SK-N-SH treated with all-trans-retinoic acid at 6 μM for 48 hours (cell line): ENCODE measurements around the gene KLHL25.

Source experiments
- ATAC-seq: fragments of 200-7000 bp; cut with Tn5 transposase; 3 replicates; pipeline ENCODE4 v1.9.1; 2020; ENCODE audit warnings: mild to moderate bottlenecking, moderate library complexity
- ARNTL ChIP-seq: fragments of 450-650 bp; formaldehyde crosslinking; IDR thresholded peaks from 2 replicates; pipeline ENCODE4 v1.5.0; 2020; ENCODE audit warnings: low read depth, mild to moderate bottlenecking, moderate library complexity, borderline replicate concordance
- BACH2 ChIP-seq: fragments of 250-450 bp; sonication (Bioruptor Pico); IDR thresholded peaks from 2 replicates; pipeline ENCODE4 v1.9.0; 2021; ENCODE audit warnings: mild to moderate bottlenecking, borderline replicate concordance
- CREB5 ChIP-seq: fragments of 250-450 bp; sonication (Bioruptor Pico); IDR thresholded peaks from 2 replicates; pipeline ENCODE4 v1.5.1; 2020; ENCODE audit warnings: low read depth, mild to moderate bottlenecking, moderate library complexity
- CSDC2 ChIP-seq: fragments of 250-450 bp; sonication (Bioruptor Pico); IDR thresholded peaks from 2 replicates; pipeline ENCODE4 v1.5.0; 2020; ENCODE audit warnings: mild to moderate bottlenecking, moderate library complexity
- CSRNP3 ChIP-seq: fragments of 250-450 bp; sonication (Bioruptor Pico); IDR thresholded peaks from 2 replicates; pipeline ENCODE4 v1.5.1; 2021; ENCODE audit warnings: mild to moderate bottlenecking, moderate library complexity
- ESRRG ChIP-seq: fragments of 250-450 bp; sonication (Bioruptor Pico); IDR thresholded peaks from 2 replicates; pipeline ENCODE4 v1.6.1; 2021; ENCODE audit warnings: mild to moderate bottlenecking
- GLIS3 ChIP-seq: fragments of 250-450 bp; sonication (Bioruptor Pico); IDR thresholded peaks from 2 replicates; pipeline ENCODE4 v1.5.0; 2020; ENCODE audit warnings: mild to moderate bottlenecking, moderate library complexity
- ISL1 ChIP-seq: fragments of 250-450 bp; sonication (Bioruptor Pico); IDR thresholded peaks from 2 replicates; pipeline ENCODE4 v2.1.2; 2022; ENCODE audit warnings: mild to moderate bottlenecking, moderate library complexity
- OSR1 ChIP-seq: fragments of 250-450 bp; sonication (Bioruptor Pico); IDR thresholded peaks from 2 replicates; pipeline ENCODE4 v1.8.0; 2022; ENCODE audit warnings: moderate library complexity, mild to moderate bottlenecking, inconsistent platforms
- PATZ1 ChIP-seq: fragments of 250-450 bp; sonication (Bioruptor Pico); IDR thresholded peaks from 2 replicates; pipeline ENCODE4 v1.8.0; 2020; ENCODE audit warnings: mild to moderate bottlenecking, moderate library complexity, borderline replicate concordance
- TCF4 ChIP-seq: fragments of 250-450 bp; sonication (Bioruptor Pico); IDR thresholded peaks from 2 replicates; pipeline ENCODE4 v1.8.0; 2021; ENCODE audit warnings: mild to moderate bottlenecking, moderate library complexity, borderline replicate concordance
- TOX ChIP-seq: fragments of 250-450 bp; sonication (Bioruptor Pico); IDR thresholded peaks from 2 replicates; pipeline ENCODE4 v1.8.0; 2021; ENCODE audit warnings: mild to moderate bottlenecking, moderate library complexity, borderline replicate concordance
- ZC3H10 ChIP-seq: fragments of 250-450 bp; sonication (Bioruptor Pico); IDR thresholded peaks from 2 replicates; pipeline ENCODE4 v1.5.1; 2021; ENCODE audit warnings: mild to moderate bottlenecking, moderate library complexity
- ZFP3 ChIP-seq: fragments of 250-450 bp; sonication (Bioruptor Pico); IDR thresholded peaks from 2 replicates; pipeline ENCODE4 v1.5.0; 2020; ENCODE audit warnings: mild to moderate bottlenecking, moderate library complexity
- ZFP30 ChIP-seq: fragments of 450-650 bp; formaldehyde crosslinking; IDR thresholded peaks from 2 replicates; pipeline ENCODE4 v1.5.0; 2022; ENCODE audit warnings: mild to moderate bottlenecking, moderate library complexity
- ZNF565 ChIP-seq: fragments of 450-650 bp; formaldehyde crosslinking; conservative IDR thresholded peaks from 2 replicates; pipeline ENCODE4 v1.5.0; 2020; ENCODE audit warnings: low read depth, mild to moderate bottlenecking, moderate library complexity
- ZNF70 ChIP-seq: fragments of 450-650 bp; formaldehyde crosslinking; IDR thresholded peaks from 2 replicates; pipeline ENCODE4 v1.5.0; 2020; ENCODE audit warnings: mild to moderate bottlenecking, moderate library complexity
- ZNF8 ChIP-seq: fragments of 450-650 bp; formaldehyde crosslinking; IDR thresholded peaks from 2 replicates; pipeline ENCODE4 v1.5.0; 2020; ENCODE audit warnings: mild to moderate bottlenecking, moderate library complexity

Gene KLHL25

DNA sequence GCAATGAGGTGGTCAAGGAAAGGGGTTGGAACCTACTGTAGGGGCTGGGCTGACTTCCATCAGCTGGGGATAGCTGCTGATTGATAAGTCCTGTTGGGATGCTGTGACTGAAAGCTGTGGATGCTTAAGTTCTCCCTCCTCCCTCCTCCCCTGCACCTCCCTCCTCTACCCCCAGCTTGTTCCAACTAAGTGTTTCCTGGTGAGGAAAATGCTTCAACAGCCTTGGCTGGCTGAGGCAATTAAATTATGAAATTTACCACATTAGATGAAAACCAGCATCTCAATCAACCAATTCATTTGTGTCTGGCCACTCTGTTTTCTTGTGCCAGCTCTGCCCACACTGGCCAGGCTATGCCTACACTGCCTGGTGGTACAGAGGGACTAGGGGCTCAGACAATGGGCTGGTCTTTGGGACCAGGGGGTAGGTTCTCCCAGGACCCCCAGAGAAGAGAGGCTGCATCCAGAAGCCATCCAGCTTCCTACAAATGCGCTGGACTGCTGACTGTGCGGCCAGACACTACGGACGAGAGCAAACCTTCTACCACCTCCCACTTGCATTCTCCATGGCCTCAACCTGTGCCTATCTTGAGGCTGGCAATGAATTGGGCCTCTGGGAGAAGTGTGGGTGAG, 2.5 kb downstream of the KLHL25 start:
- TF ChIP-seq ISL1 (CRISPR knock-in tag), result no peak
- no peak for TF ChIP-seq ZFP3 (CRISPR knock-in tag)
- TF ChIP-seq ZNF565 (CRISPR knock-in tag), result no peak
- TF ChIP-seq CSRNP3, result no peak
- no peak for TF ChIP-seq PATZ1 (CRISPR knock-in tag)
- no peak for TF ChIP-seq ZC3H10 (CRISPR knock-in tag)
- no peak for ATAC-seq

DNA sequence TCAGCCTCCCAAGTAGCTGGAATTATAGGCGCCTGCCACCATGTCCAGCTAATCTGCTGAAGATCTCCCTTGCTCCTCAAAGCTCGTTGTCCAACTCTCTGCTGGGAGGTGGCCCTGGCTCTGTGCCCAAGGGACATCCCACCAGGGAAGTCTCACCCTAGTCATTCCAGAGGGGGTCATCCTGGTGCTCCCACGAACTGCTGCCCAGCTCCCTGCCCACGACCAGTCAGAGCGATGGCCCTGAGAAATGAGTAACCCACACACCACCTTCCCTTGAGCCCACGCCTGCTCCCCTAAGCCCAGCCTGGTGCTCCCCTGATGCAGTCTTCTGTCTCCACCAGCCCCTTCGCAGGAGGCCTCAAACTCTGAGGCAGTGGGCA, 5.2 kb downstream of the KLHL25 start:
- no peak for ATAC-seq
- no peak for TF ChIP-seq TOX
- no peak for TF ChIP-seq ZNF8 (CRISPR knock-in tag)
- TF ChIP-seq ESRRG, result no peak
- no peak for TF ChIP-seq CREB5 (CRISPR knock-in tag)
- no peak for TF ChIP-seq ZFP3 (CRISPR knock-in tag)
- TF ChIP-seq GLIS3 (CRISPR knock-in tag), result no peak
- TF ChIP-seq OSR1 (CRISPR knock-in tag), result no peak
- TF ChIP-seq ZFP30 (CRISPR knock-in tag), result no peak
- no peak for TF ChIP-seq ZC3H10 (CRISPR knock-in tag)
- TF ChIP-seq TCF4 (CRISPR knock-in tag), result no peak
- TF ChIP-seq ARNTL (CRISPR knock-in tag), result no peak
- TF ChIP-seq ZNF70 (CRISPR knock-in tag), result no peak
- no peak for TF ChIP-seq PATZ1 (CRISPR knock-in tag)

- TF ChIP-seq BACH2 (no peak), PATZ1 (CRISPR knock-in tag) (no peak), CREB5 (CRISPR knock-in tag) (no peak), ARNTL (CRISPR knock-in tag) (no peak)
- TF ChIP-seq, all 23 proteins: peak for 0
Measured at GRCh38 chr15:85788771-85789495, 5.8 kb downstream of the KLHL25 start.

DNA sequence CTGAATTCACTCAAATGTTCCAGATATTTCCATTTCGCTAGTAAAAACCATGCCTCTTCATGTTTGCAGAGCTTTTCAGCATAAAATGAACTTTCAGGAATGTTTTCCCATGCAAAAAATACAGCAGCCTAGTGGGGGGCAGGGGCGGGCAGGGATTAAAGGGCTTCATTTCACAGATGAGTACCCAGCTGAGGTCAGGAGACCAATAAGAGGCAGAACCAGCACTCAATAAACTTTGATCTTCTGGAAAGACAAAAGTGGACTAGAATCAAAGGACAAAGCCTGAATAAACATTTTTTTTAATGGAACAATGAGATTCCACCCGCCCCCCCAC, 8.0 kb downstream of the KLHL25 start:
- TF ChIP-seq ZNF565 (CRISPR knock-in tag) (no peak), CSDC2 (CRISPR knock-in tag) (no peak), TCF4 (CRISPR knock-in tag) (no peak), CREB5 (CRISPR knock-in tag) (no peak), TOX (no peak), GLIS3 (CRISPR knock-in tag) (no peak)
- no peak for ATAC-seq

More at GRCh38 chr15:85788771-85789495, 5.8 kb downstream of the KLHL25 start:
- ATAC-seq, result no peak
